Stimulated activated naive B cell treated with anti-CD40 and anti-IgM and Interleukin-4, amounts not matched to agents 10 μg/mL and 1 μg/mL and 100 μg/mL, for 72 hours (primary cell): ENCODE data around the gene FOXS1.

ENCODE experiments used
- ATAC-seq, 2 donors: fragments of 150-1000 bp; cut with Tn5 transposase; replicated peaks; 2 replicates each; pipeline ENCODE4 v1.10.0; 2021; ENCODE audit warnings: moderate library complexity in 1 of 2
- DNase-seq: peaks from one replicate; pipeline ENCODE4 v3.0.0; 2021
- H3K27ac Mint-ChIP-seq: one replicate; pipeline ENCODE4 v1.8.0; 2022; ENCODE audit warnings: mild to moderate bottlenecking, mixed read lengths
- H3K27me3 Mint-ChIP-seq, 2 donors: one replicate each; pipeline ENCODE4 v1.8.0; 2022; ENCODE audit warnings: mixed read lengths in 2 of 2
- H3K36me3 Mint-ChIP-seq, 2 donors: one replicate each; pipeline ENCODE4 v1.8.0; 2022; ENCODE audit warnings: mixed read lengths in 2 of 2, mild to moderate bottlenecking in 1 of 2
- H3K4me1 Mint-ChIP-seq, 2 donors: one replicate each; pipeline ENCODE4 v1.8.0; 2022; ENCODE audit warnings: mixed read lengths in 2 of 2, mild to moderate bottlenecking in 1 of 2
- H3K4me3 Mint-ChIP-seq, 2 donors: one replicate each; pipeline ENCODE4 v1.8.0; 2022; ENCODE audit warnings: mild to moderate bottlenecking in 2 of 2, mixed read lengths in 2 of 2, moderate library complexity in 1 of 2
- H3K9me3 Mint-ChIP-seq, 2 donors: one replicate each; pipeline ENCODE4 v1.8.0; 2022; ENCODE audit warnings: mixed read lengths in 2 of 2, mild to moderate bottlenecking in 1 of 2

FOXS1 gene

DNA sequence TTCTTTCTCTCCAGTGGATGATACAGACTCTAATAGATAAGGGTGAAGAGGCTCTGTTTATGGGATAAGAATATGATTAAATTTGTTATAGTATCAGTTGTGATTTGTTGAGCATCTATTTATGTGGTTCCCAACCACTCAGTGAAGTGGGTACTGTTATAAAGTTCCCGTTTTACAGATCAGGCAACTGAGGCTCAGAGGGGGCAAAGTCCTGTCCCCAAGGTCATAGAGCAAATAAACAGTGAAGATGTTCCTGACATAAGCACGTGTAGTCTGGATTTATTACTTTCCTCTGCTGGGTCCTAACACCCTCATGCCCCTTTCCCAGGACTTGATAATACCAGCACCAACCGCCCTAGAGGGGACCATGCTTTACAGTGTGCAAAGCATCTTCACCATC is 20.8 kb upstream of the FOXS1 start:
- H3K27me3 Mint-ChIP-seq: peaks cover 20 to 22% of the 10 kb centered on the region in 2 donors
- ATAC-seq (no peak), DNase-seq (no peak)
- no peaks in the 10 kb centered on the region for H3K9me3 Mint-ChIP-seq
- no peak overlapping the region for H3K27ac Mint-ChIP-seq
- H3K36me3 Mint-ChIP-seq: peaks cover 3 to 4% of the 10 kb centered on the region in 2 donors
- H3K4me3 Mint-ChIP-seq: no peak overlapping the region
- peaks cover 32 to 45% of the 10 kb centered on the region in 2 donors for H3K4me1 Mint-ChIP-seq

DNA sequence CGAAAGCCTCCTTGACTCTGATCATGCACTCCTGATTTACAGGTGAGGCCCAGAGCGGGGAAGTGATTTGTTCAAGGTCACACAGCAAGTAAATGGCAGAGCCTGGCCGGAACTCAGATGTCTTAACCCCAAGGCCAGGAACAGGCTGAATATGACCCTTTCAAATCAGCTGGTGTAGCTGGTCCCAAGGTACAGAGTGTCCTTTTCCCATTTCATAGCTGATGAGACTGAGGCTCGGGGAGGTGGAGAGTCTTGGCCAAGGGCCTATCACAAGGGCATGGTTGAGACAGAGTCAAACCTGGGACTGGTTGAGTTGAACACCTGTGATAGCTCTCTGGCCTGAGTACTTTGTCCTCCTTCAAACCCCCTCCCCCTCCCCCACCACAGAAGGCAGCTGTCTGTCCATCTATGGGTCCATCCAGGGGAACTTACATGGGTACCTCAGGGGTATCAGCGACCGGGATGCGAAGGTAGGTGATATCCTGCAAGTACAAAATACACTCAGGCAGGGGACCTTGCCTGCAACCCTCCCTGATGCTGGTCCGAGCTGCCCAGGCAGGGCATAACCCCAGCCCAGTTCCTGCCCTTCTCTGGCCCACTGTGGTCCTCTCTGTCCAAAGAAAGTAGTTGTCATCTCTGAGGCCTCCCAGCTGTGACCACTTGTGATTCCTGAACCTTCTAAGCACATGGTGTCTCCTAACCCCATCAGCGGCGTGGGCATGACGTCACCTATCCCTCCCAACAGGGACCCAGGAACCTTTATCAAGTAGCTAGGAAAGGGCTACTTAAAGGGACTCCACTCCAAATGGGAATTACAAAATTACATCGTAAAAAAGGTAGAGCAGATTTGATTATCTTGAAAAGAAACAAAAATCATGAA is 19.4 kb upstream of the FOXS1 start:
- DNase-seq (no peak), ATAC-seq (no peak)
- Mint-ChIP-seq H3K4me1 (peaks cover 31 to 42% of the 10 kb centered on the region in 2 donors), H3K27me3 (peaks cover 16 to 22% of the 10 kb centered on the region in 2 donors), H3K9me3 (no peaks in the 10 kb centered on the region), H3K4me3 (no peak overlapping the region), H3K27ac (no peak overlapping the region), H3K36me3 (peaks cover under 1 to 2% of the 10 kb centered on the region in 2 donors)

DNA sequence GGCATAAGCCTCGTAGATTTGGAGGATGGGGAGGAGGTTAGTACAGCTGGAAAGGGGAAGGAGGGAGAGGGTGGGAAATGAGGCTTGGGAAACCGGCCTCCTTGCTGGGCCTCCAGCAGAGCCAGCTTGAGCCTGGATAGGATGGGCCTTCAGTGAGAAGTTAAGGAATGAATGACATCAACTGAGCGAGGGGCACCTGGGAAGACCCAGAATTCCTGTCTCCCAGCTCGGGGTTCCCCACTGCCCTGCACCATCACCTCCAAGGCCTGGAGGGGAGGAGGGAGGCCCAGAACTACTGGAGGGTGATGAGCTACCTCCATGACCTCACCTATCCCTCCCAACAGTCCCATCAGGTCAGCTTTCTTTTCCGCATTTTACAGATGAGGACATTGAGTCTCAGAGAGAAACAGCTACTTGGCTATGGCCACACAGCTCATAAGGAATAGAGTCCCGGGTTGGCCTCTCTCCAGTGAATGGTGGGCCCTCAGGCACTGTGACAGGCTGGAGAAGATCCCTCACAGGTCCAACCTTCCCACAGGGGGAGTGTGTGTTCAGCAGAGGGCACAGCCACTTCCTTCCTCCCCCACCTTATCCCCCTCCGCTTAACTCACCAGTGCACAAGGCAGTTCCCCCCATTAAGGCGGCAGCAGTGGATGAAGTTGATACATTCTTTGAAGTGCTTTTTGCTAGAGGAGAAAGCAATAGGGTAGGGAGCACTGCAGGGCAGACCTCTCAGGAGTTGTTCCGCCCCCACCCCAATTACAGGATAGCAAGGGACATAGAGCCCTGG is 18.1 kb upstream of the FOXS1 start:
- Mint-ChIP-seq H3K4me3 (no peak overlapping the region), H3K27me3 (peaks cover 6 to 11% of the 10 kb centered on the region in 2 donors), H3K27ac (peak overlapping the region; percentile 3), H3K36me3 (no peaks in the 10 kb centered on the region), H3K4me1 (peaks cover 23 to 35% of the 10 kb centered on the region in 2 donors), H3K9me3 (no peaks in the 10 kb centered on the region)
- ATAC-seq (no peak), DNase-seq (no peak)

DNA sequence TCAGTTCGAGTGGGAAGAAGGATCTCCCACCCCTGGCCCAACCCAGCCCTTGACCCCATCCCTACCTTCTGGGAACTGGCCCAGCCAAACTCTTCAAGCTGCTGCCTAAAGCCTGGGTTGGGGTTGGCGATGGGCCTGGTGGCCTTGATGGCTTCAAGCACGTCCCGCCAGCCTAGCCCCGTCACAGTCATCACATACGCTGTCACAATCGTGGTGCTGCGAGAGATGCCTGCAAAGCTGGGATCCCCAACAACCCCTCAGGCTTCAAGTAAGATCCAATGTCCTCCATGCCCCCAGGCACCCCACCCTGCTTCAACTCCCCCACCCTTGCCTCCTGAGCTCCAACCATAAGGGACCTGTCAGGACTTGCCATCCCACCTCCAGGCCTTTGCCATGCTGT is 17.1 kb upstream of the FOXS1 start:
- Mint-ChIP-seq H3K27ac (no peak overlapping the region), H3K4me3 (no peak overlapping the region), H3K36me3 (no peaks in the 10 kb centered on the region), H3K27me3 (peaks cover 6 to 11% of the 10 kb centered on the region in 2 donors), H3K9me3 (no peaks in the 10 kb centered on the region), H3K4me1 (peaks cover 26 to 28% of the 10 kb centered on the region in 2 donors)
- ATAC-seq (no peak), DNase-seq (no peak)

DNA sequence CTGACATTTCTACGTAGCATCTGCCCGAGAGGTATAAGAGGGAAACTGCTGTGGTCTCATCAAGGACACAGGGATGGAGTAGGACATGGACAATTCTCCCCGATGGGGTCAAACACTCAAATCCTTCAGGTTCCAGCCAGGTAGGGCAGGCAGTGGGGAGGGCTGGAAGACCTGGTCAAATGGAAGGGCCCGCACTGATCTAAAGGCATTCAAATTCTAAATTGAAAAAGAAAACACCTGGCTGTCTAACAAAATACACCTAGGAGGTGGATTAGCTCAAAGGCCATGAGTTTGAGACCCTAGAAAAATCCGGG is 16.7 kb upstream of the FOXS1 start:
- H3K9me3 Mint-ChIP-seq: no peaks in the 10 kb centered on the region
- peak overlapping the region; percentile 26 for H3K27ac Mint-ChIP-seq
- ATAC-seq (no peak), DNase-seq (no peak)
- peaks cover 26 to 28% of the 10 kb centered on the region in 2 donors for H3K4me1 Mint-ChIP-seq
- H3K36me3 Mint-ChIP-seq: no peaks in the 10 kb centered on the region
- H3K27me3 Mint-ChIP-seq: peaks cover 6 to 11% of the 10 kb centered on the region in 2 donors
- H3K4me3 Mint-ChIP-seq: peak overlapping the region; percentile 73 to 82

DNA sequence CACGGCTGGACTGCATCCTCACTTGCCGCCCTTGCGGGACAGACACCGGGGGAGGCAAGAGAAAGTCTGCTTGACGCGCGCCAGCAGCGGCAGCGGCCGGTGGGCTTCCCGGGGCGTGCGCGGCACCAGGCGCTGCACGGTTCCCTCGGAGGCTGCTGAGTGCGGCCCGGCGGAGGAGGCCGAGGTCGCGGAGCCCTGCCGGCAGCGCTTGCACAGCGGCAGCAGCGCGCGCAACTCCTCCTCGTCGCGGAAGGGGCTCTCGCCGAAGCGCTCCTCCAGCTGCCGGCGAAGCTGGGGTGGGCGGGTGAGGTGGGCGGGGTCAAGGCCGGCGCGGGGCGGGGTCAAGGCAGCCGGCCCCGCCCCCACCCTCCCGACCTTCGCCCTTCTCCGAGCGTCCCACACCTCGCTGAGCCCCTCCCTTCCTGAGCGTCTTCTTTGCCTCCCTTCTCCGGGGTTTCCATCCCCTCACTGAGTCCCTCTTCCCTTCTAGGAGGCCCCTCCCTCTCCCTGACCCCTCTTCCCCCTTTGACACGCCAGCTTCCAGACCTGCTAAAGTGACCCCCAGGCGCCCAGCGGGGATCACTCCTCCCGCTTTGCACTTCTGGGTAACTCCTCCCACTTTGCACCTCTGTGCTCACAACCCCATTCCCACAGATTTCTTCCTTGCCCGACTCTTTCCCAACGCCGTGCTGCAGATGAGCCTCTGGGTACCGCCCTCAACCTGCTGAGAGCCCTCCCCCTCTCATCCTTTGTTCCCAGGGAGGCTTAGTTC is 16.2 kb upstream of the FOXS1 start:
- Mint-ChIP-seq H3K9me3 (no peaks in the 10 kb centered on the region), H3K4me3 (peak overlapping the region; percentile 73 to 82), H3K4me1 (peaks cover 26 to 28% of the 10 kb centered on the region in 2 donors), H3K36me3 (no peaks in the 10 kb centered on the region), H3K27me3 (peaks cover 6 to 11% of the 10 kb centered on the region in 2 donors), H3K27ac (peak overlapping the region; percentile 26)
- DNase-seq (peak; percentile 49), ATAC-seq (peak; percentile 85 to 86)

DNA sequence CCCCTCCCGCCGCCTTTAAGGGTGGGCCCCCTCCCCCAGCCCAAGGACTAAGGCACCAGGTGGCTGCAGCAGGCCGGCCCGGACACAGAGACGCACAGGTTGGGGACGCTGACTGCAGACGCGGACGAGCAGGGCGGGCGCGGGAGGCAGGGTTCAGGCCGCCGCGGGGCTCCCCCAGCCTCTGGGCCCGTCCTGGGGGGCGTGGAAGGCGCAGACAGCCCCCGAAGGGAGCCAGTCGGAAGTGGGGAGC is 15.7 kb upstream of the FOXS1 start:
- Mint-ChIP-seq H3K9me3 (no peaks in the 10 kb centered on the region), H3K27me3 (peaks cover 6 to 11% of the 10 kb centered on the region in 2 donors), H3K4me3 (peak overlapping the region; percentile 59 to 82), H3K27ac (no peak overlapping the region), H3K36me3 (no peaks in the 10 kb centered on the region), H3K4me1 (peaks cover 26 to 28% of the 10 kb centered on the region in 2 donors)
- peak; percentile 44 to 47 for ATAC-seq
- DNase-seq: no peak

DNA sequence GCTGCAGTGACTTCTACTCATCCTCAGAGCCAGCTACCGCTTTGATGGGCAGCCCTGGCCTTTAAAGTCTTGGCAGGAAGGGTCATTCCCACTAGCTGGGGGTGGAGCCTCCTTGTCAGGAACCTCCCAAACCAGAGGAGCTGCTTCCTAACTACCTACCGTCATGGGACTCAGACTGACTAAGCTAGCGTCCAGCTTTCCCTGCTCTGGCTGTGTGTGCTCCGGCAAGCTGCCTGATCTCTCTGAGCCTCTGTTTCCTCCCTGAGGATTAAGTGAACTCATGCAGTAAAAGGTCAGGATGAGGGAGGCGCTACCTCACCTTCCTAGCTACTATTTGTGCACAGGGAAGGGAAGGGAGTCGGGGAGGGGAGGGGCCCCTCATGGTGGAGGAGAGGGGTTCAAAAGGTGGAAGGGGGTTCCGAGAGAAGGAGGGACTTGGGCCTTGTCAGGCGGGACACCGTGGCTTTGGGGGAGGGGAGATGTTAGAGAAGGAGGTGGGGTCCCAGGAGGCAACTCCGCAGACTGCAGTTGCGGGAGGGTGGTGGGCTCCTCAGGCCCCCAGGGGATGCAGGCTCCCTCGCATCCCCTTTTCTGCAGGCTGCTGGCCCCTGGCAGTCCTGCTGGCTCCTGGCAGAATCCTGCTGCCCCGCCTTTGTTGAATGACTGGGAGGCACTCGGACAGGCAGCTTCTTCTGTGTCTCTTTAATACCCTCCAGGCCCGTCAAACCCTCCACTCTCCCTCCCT is 15.2 kb upstream of the FOXS1 start:
- H3K27me3 Mint-ChIP-seq: peaks cover 6 to 11% of the 10 kb centered on the region in 2 donors
- DNase-seq: no peak
- no peak overlapping the region for H3K27ac Mint-ChIP-seq
- no peaks in the 10 kb centered on the region for H3K9me3 Mint-ChIP-seq
- no peak for ATAC-seq
- H3K4me3 Mint-ChIP-seq: peak overlapping the region; percentile 59 to 82
- H3K4me1 Mint-ChIP-seq: peaks cover 26 to 28% of the 10 kb centered on the region in 2 donors
- no peaks in the 10 kb centered on the region for H3K36me3 Mint-ChIP-seq

DNA sequence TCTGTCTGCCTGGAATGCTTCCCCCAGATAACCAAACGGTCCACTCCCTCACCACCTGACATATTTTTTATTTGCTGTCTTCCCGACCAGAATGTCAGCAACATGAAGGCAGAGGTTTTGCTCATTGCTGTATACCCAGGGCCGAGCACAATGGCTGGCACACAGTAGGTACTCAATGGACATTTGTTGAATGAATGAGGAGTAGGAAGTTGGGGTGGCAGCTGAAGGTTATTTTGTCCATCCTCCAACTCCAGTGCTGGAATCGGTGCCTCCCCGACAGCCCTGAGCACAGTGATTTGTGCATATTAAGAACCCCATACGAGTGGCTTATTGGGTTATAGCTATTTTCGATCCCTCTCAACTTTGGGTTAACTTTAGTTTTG is 14.6 kb upstream of the FOXS1 start:
- no peaks in the 10 kb centered on the region for H3K9me3 Mint-ChIP-seq
- no peak overlapping the region for H3K4me3 Mint-ChIP-seq
- no peak for ATAC-seq

DNA sequence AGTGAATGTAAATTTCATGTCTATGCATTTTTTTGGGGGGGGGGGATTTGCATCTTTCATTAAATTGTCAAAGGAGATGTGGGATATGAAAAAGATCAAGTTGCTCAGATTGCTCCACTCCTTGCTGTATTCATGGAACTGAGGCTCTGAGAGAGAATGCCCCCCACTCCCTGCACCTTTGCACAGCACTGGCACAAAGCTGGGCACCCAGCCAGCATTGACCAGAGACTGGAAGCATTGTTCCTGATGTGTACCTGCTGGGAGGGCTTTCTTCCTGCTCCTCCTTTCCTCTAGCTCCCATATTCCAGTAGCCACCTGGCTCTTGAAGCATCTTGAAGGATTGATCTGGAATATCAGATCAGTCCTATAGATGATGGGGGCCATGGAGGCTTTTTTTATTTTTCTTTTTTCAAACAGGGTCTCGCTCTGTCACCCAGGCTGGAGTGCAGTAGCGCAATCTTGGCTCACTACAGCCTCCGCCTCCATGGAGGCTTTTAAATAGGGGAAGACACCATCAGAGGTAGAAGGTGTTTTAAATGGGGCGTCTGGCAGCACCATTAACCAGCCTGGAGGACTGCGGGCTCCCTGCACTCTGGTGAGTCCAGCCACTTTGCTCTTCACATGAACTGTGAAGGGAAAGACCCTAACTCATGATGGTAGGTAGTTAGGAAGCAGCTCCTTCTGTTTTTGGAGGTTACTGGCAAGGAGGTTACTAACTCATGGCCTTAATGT is 14.0 kb upstream of the FOXS1 start:
- Mint-ChIP-seq H3K27ac (no peak overlapping the region), H3K27me3 (peaks cover 6 to 11% of the 10 kb centered on the region in 2 donors), H3K4me1 (peaks cover 26 to 28% of the 10 kb centered on the region in 2 donors), H3K36me3 (no peaks in the 10 kb centered on the region), H3K9me3 (no peaks in the 10 kb centered on the region), H3K4me3 (no peak overlapping the region)
- DNase-seq: no peak
- ATAC-seq: no peak

More for the DNA sequence above, 14.6 kb upstream of the FOXS1 start:
- Mint-ChIP-seq H3K27ac (no peak overlapping the region), H3K36me3 (no peaks in the 10 kb centered on the region), H3K27me3 (peaks cover 6 to 11% of the 10 kb centered on the region in 2 donors), H3K4me1 (peaks cover 26 to 28% of the 10 kb centered on the region in 2 donors)
- no peak for DNase-seq

DNA sequence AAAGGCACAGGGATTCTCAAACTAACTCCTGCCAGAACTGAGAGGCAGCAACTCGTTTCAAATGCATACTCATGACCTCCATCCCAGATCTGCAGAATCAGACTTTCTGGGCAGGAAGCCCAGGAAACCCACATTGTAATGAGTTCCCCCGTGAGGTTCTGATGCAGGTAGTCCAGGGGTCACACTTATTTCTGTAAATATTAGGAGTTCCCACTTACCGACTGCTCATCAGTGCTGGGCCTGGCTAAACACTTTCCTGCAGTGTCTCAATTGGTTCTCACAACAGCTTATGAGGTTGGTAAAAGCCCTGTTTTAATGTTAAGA is 13.3 kb upstream of the FOXS1 start:
- no peak for DNase-seq
- no peak overlapping the region for H3K4me3 Mint-ChIP-seq
- peaks cover 24 to 25% of the 10 kb centered on the region in 2 donors for H3K4me1 Mint-ChIP-seq
- H3K9me3 Mint-ChIP-seq: no peaks in the 10 kb centered on the region
- H3K36me3 Mint-ChIP-seq: no peaks in the 10 kb centered on the region
- no peak overlapping the region for H3K27ac Mint-ChIP-seq
- H3K27me3 Mint-ChIP-seq: peaks cover 6 to 11% of the 10 kb centered on the region in 2 donors
- ATAC-seq: no peak

DNA sequence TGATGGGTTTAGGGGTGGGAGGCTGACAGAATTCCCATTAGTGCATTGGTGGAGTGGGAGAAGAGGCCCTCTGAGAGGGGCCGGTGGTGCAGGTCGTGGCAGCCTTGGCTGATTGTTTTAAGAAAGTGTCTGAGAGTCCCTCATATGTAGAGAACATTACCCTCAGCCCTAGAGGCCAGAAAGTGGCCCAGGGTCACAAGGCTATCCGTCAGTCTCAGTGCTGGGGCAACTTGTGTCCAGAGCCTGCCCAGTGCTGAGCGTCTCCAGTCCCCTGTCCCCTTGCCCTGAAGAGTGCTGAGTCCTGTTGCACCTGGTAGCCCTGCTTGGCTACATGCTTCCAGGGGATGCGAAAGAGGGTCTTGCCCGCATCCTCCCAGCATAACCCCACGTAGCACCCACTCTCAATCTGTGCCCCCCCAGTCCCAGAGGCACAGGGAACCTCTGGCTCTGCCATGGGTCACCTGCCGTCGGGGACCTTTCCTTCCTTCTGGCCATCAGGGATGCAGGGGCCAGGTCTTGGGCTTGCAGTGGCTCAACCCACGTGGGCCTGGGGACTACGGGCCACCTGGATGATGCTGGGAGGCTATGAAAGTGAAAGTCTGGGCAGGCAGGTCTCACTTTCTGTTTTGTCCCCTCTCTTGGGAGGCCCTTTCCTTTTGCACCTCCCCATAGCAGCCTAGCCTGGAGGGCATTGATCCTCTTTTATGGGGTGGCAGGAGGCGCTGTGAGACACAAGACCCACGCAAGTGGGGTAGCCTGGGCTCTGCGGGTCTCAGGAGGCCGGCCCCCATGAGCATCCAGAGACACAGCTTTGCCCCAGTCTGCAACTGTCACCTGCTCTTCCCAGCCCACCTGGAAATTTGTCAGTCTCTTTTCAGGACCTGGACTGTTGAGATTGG is 12.7 kb upstream of the FOXS1 start:
- Mint-ChIP-seq H3K4me3 (no peak overlapping the region), H3K36me3 (no peaks in the 10 kb centered on the region), H3K4me1 (peaks cover 20 to 21% of the 10 kb centered on the region in 2 donors), H3K27me3 (peaks cover 6 to 11% of the 10 kb centered on the region in 2 donors), H3K9me3 (no peaks in the 10 kb centered on the region), H3K27ac (no peak overlapping the region)
- DNase-seq (peak; percentile 23), ATAC-seq (peak; percentile 77)

DNA sequence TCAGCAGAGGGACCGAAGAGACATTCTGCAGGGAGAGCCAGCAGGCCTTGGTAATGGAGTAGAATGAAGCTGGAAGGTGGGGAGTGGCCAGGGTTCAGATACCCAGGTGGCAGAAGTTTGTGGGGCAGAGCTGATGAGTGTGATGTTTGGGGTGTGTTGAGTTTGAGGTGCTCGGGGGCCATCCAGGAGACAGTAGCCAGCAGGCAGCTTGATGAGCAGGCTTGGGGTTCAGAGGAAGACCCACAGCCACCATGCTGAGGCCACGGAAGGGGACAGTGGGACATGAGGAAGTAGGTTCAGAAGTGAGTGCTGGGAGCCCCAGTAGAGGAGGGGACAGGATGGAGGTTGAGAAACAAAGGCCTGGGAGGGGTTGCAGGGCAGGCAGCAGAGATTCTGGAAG is 11.1 kb upstream of the FOXS1 start:
- DNase-seq: no peak
- Mint-ChIP-seq H3K27me3 (peaks cover 10 to 11% of the 10 kb centered on the region in 2 donors), H3K9me3 (no peaks in the 10 kb centered on the region), H3K36me3 (no peaks in the 10 kb centered on the region), H3K4me1 (peaks cover 15 to 16% of the 10 kb centered on the region in 2 donors), H3K27ac (no peak overlapping the region), H3K4me3 (no peak overlapping the region)
- no peak for ATAC-seq
